Loucy (cell line): Measurements from ENCODE around the gene DVL3.

ENCODE experiments used
- H2AFZ ChIP-seq: fragments of 200-600 bp; sonication (generic); 2 replicates; pipeline ENCODE4 v1.6.0; 2016; ENCODE audit warnings: antibody characterized with exemption, mild to moderate bottlenecking, low read length, moderate library complexity
- H3F3A ChIP-seq: fragments of 200-600 bp; 2 replicates; pipeline ENCODE4 v1.6.0; 2016; ENCODE audit warnings: antibody characterized with exemption, low read depth, mild to moderate bottlenecking
- H3K27me3 ChIP-seq: fragments of 200-600 bp; sonication (generic); 2 replicates; pipeline ENCODE4 v1.6.1; 2014; ENCODE audit warnings: low read length, mild to moderate bottlenecking; ENCODE audit not compliant: insufficient read depth, poor library complexity, severe bottlenecking
- H3K36me3 ChIP-seq: fragments of 200-600 bp; sonication (generic); 2 replicates; pipeline ENCODE4 v1.6.1; 2016; ENCODE audit warnings: low read length; ENCODE audit not compliant: insufficient read depth
- H3K4me1 ChIP-seq: fragments of 200-600 bp; sonication (generic); 2 replicates; pipeline ENCODE4 v1.5.1; 2014; ENCODE audit warnings: low read length, mild to moderate bottlenecking; ENCODE audit not compliant: insufficient read depth, poor library complexity, severe bottlenecking
- H3K4me2 ChIP-seq: fragments of 200-600 bp; sonication (generic); 2 replicates; pipeline ENCODE4 v1.6.0; 2014; ENCODE audit warnings: antibody characterized with exemption, low read length, low read depth, mild to moderate bottlenecking; ENCODE audit not compliant: poor library complexity, severe bottlenecking
- H3K4me3 ChIP-seq: fragments of 200-600 bp; sonication (generic); 2 replicates; pipeline ENCODE4 v1.5.1; 2014; ENCODE audit warnings: low read length, mild to moderate bottlenecking, mixed read lengths; ENCODE audit not compliant: poor library complexity, severe bottlenecking
- H3K79me2 ChIP-seq: fragments of 200-600 bp; sonication (generic); 2 replicates; pipeline ENCODE4 v1.6.1; 2014; ENCODE audit warnings: low read length; ENCODE audit not compliant: insufficient read depth
- H3K9ac ChIP-seq: fragments of 200-600 bp; sonication (generic); 2 replicates; pipeline ENCODE4 v1.6.0; 2014; ENCODE audit warnings: mild to moderate bottlenecking, low read depth, low read length, moderate library complexity; ENCODE audit not compliant: poor library complexity, severe bottlenecking
- H3K9me2 ChIP-seq: fragments of 200-600 bp; sonication (generic); replicated peaks from 2 replicates; pipeline ENCODE4 v1.6.1; 2016; ENCODE audit warnings: low read depth, low read length, mixed read lengths
- H3K9me3 ChIP-seq: fragments of 200-600 bp; sonication (generic); 2 replicates; pipeline ENCODE4 v1.6.1; 2014; ENCODE audit warnings: mild to moderate bottlenecking, antibody characterized with exemption, low read length, low read depth; ENCODE audit not compliant: insufficient read depth
- H4K20me1 ChIP-seq: fragments of 200-600 bp; sonication (generic); 2 replicates; pipeline ENCODE4 v1.6.0; 2014; ENCODE audit warnings: antibody characterized with exemption, low read length, mild to moderate bottlenecking; ENCODE audit not compliant: insufficient read depth, poor library complexity, severe bottlenecking
- EZH2phosphoT487 ChIP-seq: fragments of 200-600 bp; IDR thresholded peaks from 2 replicates; pipeline ENCODE4 v1.6.1; 2018; ENCODE audit warnings: antibody characterized with exemption, mild to moderate bottlenecking, moderate library complexity, borderline replicate concordance
- TF ChIP-seq, protein P1 (sequence below): fragments of 200-600 bp; sonication (generic); conservative IDR thresholded peaks from 2 replicates; pipeline ENCODE4 v1.5.1; 2014; ENCODE audit warnings: mild to moderate bottlenecking, antibody characterized with exemption, low read length

The DVL3 gene

DNA sequence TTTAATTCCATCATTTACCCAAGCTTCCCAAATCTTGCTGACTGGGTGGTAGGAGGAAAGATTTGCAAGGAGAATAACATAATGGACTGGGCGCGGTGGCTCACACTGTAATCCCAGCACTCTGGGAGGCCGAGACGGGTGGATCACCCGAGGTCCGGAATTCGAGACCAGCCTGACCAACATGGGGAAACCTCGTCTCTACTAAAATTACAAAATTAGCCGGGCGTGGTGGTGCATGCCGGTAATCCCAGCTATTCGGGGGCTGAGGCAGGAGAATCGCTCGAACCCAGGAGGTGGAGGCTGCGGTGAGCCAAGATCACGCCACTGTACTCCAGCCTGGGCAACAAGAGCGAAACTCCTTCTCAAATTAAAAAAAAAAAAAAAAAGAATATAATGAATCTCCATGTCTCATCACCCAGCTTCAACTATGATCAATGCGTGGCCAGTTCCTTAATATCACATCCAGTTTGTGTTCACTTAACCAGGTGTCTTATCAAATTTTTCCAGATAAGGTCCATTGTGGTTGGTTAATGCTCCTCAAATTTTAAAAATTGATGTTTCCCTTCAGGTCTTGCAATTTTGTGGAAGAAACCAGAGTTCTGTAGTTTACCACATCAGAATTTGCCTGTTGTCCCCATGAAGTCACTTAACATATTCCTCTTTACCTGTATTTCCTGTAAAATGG lies 29.5 kb downstream of the DVL3 start:
- H4K20me1 ChIP-seq, result peaks cover 13% of the 10 kb centered on the region
- H3F3A ChIP-seq, result no peaks in the 10 kb centered on the region
- peaks cover 50% of the 10 kb centered on the region; the same call in 1 of the 2 replicates for H3K36me3 ChIP-seq
- no peak overlapping the region for H2AFZ ChIP-seq
- H3K79me2 ChIP-seq, result peaks cover 37% of the 10 kb centered on the region
- H3K4me3 ChIP-seq, result peak overlapping the region; percentile 65
- no peaks in the 10 kb centered on the region for H3K9me3 ChIP-seq
- peaks cover 19% of the 10 kb centered on the region for H3K4me1 ChIP-seq
- no peaks in the 10 kb centered on the region for H3K27me3 ChIP-seq
- H3K4me2 ChIP-seq, result peak overlapping the region; percentile 80
- H3K9me2 ChIP-seq, result no peaks in the 10 kb centered on the region
- TF ChIP-seq, protein P1, sequence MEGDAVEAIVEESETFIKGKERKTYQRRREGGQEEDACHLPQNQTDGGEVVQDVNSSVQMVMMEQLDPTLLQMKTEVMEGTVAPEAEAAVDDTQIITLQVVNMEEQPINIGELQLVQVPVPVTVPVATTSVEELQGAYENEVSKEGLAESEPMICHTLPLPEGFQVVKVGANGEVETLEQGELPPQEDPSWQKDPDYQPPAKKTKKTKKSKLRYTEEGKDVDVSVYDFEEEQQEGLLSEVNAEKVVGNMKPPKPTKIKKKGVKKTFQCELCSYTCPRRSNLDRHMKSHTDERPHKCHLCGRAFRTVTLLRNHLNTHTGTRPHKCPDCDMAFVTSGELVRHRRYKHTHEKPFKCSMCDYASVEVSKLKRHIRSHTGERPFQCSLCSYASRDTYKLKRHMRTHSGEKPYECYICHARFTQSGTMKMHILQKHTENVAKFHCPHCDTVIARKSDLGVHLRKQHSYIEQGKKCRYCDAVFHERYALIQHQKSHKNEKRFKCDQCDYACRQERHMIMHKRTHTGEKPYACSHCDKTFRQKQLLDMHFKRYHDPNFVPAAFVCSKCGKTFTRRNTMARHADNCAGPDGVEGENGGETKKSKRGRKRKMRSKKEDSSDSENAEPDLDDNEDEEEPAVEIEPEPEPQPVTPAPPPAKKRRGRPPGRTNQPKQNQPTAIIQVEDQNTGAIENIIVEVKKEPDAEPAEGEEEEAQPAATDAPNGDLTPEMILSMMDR, result no peak
- no peak for TF ChIP-seq EZH2phosphoT487
- H3K9ac ChIP-seq, result peak overlapping the region; percentile 70

DNA sequence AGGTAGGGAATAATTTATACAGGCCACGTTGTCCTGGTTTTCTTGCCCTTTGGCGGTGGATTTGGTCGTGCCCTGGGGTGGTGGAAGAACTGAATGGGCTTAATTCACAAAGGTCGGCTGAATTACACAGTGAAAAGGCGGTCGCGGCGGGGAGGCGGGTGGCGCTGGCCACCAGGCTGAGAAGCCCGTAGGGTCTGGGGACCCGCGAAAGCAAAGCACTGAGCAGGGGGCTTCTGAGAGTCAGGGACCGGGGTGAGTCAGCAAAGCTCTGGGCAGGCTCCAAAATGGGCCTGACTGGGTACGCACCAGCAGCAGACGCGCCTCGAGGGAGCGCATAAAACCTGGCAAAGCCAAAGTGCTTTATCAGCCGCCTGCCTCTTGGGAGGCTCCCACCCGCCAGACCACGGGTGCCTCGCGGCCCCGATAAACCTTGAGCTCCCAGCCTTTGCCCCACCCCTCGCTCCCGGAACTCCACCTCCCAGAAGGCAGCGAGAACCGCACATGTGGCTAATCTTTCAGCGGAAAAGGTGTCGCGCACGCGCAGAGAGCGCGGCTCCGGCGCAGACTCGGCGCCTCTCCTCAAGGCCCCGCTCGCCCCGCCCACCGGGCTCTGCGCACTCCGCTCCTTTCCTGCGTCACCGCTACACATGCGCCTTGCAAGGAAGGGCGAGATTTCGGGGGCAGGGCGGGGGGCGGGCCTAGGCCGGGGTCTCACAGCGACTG lies 30.4 kb downstream of the DVL3 start:
- Histone ChIP-seq H3K9me3 (no peaks in the 10 kb centered on the region), H3K9me2 (no peaks in the 10 kb centered on the region), H3K4me1 (peaks cover 19% of the 10 kb centered on the region), H3K79me2 (peaks cover 45% of the 10 kb centered on the region), H2AFZ (peak overlapping the region; percentile 66), H3K4me3 (peak overlapping the region; percentile 95), H3F3A (no peaks in the 10 kb centered on the region), H4K20me1 (peaks cover 13% of the 10 kb centered on the region), H3K9ac (peak overlapping the region; percentile 83), H3K36me3 (peaks cover 50% of the 10 kb centered on the region; the same call in 1 of the 2 replicates), H3K4me2 (peak overlapping the region; percentile 80), H3K27me3 (no peaks in the 10 kb centered on the region)
- no peak for TF ChIP-seq EZH2phosphoT487
- TF ChIP-seq, protein P1, result no peak

GRCh38 chr3:184186184-184186901 lies 31.2 kb downstream of the DVL3 start, which contains the start of gene ABCF3:
Gene ABCF3 (plus strand): TSS chr3:184186199. CDS start chr3:184186208, 9 bp downstream.
- no peak for TF ChIP-seq EZH2phosphoT487
- TF ChIP-seq, protein P1, result no peak
- Histone ChIP-seq H4K20me1 (peaks cover 13% of the 10 kb centered on the region), H3K9me2 (no peaks in the 10 kb centered on the region), H3K79me2 (peaks cover 49% of the 10 kb centered on the region), H3K9me3 (no peaks in the 10 kb centered on the region), H3K4me3 (peak within 1 kb of the TSS; percentile 95), H3K9ac (peak within 1 kb of the TSS; percentile 83), H3F3A (no peaks in the 10 kb centered on the region), H3K4me2 (peak within 1 kb of the TSS; percentile 86), H2AFZ (peak within 1 kb of the TSS; percentile 75), H3K36me3 (peaks cover 49% of the 10 kb centered on the region; the same call in 1 of the 2 replicates), H3K4me1 (peaks cover 19% of the 10 kb centered on the region), H3K27me3 (no peaks in the 10 kb centered on the region)
